ENCODE data around the gene SCGB1C2.

SCGB1C2 gene

DNA sequence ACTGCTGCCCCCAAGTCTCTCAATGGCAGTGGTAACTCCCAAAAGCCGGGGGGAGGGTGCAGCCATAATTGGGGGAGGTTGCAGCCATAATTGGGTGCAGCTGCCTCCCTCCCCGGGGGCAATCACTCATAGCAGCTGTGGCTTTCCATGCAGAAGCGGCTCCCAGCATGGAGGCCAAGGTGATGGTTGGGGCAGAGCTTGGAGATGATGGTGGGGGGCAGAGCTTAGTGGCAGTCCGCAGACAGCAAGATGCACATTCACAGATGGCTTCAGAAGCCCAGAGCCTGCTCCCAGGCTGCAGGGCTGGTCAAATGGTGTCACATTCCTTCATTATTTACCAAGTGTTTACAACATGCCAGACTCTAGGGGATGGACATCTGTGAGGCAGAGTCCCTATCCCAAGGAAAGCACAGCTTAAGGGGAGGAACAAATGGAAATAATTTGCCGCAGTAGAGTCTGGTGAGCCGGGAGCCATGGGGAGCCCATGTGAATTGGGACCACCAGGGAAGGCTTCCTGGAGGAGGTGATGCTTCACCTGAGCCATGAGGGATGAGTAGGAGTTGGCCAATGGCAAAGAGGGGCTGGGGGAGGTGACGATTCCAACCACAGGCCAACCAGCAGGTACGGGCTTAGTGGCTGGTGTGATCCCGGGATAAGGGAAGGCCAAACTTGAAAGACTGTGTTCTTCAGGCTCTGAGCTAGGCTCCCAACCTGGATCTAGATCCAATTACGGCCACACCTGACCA is 36.0 kb downstream of the SCGB1C2 start:
- no peak for DNase-seq

DNA sequence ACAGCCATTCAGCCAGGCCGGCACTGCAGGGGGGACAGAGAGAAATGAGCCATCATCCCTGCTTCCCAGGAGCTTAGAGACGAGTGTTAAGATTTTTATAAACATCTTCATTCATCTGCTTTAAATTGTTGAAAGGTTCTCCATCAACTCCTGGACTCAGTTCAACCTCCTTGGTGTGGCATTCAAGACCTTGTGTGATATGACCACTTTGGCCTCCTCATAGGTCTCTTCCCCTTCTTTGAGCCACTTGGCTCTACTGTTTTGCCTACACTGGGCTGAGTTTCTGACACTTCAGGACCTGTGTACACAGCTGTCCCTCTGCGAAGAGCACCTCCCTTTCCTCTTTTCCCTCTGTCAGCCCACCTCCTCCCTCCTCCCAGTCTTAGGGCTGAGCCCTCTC is 39.8 kb downstream of the SCGB1C2 start:
- DNase-seq, result no peak

DNA sequence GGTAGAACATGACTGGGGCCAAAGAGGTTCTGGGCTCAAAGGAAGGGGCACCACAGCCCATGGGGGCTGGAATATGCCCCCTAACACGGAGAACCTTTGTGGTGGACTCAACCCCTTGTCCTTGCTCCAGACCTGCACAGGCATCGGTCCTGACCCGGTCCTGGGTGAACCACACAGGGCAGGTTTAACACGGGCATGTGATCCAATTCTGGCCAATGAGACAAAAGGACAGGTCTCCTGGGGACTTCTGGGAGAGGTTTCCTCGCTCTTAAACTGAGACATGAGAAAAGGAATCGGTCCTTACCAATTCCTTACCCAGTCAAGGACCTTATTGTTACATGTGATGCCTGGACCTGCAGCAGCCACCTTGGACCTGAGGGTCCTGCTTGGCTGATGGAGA is 40.4 kb downstream of the SCGB1C2 start:
- DNase-seq, result no peak

DNA sequence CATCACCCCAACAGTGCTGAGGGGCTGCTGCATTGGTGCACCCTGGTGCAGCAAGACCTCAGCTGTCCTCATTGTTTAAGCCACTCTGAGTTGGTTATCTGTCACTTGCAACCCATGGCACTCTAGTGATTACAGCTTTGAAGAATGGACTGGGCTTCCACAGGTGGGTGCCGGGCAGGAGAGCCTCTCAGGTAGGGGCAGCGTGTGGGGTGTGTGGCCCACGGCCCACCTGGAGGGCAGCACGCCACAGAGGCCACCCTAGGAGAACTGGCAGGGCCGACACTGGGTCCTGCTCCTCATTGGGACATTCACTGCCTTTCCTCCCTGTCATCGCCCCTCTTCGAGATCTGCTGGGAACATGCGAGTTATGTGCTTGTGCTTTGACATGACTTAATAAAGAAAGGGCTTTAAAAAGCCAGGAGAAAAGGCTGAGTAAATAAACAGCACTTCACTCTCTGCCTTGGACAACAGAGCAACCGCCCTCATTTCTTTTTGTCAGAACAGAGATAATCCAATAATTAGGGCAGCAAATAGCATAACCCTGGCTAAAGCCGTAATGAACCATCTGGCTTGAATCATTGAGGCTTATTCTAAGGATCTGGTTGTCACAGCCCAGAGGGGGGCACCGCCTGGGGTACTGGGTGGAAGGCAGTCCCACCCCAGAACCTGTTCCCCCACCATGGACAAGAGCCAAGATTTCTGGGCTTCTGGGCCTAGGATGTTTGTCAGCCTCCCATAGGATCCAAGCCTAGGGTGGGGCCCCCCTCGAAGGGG is 41.1 kb downstream of the SCGB1C2 start:
- DNase-seq, result no peak

DNA sequence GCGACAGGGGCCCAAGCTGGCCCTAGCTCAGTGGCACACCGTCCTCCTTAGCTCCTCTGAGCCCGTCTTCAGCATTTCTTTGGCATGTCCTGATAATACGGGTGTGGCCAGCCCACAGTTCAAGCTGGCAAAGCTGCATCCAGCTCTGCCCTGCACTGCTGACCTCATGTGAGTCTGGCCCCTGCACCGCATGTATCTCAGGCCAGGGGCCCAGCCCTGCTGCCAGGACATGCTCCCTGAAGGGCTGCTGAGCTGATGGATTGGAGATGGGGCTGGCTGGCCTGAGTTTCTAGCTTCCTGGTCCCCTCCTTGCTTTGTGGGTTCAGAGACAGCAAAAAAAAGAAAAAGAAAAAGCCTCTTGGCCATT is 41.7 kb downstream of the SCGB1C2 start:
- no peak for DNase-seq

DNA sequence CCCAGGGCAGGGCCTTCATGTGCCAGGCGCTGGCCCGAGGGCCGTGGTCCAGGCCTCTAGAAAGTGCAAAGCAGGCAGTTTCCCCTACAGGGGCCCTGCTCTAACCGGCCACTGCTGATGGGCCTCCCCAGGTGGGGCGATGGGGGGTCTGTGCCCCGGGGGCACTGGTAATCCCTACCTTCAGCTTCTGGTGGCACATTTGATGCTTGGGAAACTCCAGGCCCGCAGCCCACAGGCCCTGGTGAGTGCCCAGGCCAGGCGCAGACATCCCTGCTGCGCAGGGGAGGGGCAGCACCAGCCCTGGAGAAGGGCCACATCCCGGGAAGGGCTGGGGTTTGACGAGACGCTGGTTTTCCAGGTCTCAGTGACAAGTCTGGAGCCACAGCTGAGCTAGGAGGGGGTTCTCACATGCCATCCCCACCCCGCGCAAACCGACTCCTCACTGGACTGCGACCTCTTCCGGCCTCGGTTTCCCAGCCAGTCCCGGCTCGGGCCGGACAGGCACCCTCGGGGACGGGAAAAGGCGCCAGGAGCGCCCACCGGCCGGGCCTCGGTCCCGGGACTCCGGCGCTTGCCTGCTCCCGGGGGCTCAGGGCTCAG is 42.5 kb downstream of the SCGB1C2 start:
- DNase-seq, result no peak

DNA sequence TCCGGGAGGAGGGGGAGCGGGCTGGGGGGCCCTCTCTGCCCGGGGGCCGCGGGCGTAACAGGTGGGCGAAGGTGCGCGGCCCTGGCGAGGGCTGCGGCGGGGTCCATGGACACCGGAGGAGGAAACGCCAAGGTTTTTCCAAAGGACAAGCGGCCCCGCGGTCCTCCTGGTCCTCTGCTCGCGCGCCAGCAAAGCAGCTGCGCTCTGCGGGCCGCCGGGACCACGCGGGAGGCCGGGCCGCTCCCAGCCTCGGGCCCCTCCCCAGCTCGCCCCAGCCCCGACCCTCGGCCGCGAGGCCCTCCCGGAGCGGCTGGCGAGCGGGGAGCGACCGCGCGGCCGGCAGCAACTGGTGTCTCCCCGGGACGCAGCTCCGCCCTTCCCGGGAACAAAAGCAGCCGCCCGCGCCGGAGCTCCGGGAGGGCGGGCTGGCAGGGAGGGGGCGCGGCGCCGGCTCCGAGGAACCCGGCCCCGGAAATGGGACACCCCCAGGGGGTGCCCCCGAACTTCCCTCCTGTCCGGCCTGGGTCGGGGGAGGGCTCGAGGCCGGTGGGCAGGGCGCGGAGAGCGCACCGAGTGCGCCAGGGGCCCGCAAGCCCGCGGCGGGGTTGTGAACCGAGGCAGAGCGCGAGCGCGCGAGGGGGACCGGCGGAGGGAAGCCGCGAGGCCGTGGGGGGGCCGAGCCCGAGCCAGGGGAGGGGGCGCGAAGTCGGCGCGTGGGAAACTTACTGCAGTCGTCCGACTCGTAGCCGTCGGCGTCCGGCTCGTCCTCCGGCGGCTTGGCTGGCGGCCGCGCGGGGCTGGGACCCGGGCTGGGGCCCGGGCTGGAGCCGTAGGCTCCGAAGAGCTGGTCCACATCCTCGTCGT is 43.2 kb downstream of the SCGB1C2 start:
- DNase-seq, result no peak

DNA sequence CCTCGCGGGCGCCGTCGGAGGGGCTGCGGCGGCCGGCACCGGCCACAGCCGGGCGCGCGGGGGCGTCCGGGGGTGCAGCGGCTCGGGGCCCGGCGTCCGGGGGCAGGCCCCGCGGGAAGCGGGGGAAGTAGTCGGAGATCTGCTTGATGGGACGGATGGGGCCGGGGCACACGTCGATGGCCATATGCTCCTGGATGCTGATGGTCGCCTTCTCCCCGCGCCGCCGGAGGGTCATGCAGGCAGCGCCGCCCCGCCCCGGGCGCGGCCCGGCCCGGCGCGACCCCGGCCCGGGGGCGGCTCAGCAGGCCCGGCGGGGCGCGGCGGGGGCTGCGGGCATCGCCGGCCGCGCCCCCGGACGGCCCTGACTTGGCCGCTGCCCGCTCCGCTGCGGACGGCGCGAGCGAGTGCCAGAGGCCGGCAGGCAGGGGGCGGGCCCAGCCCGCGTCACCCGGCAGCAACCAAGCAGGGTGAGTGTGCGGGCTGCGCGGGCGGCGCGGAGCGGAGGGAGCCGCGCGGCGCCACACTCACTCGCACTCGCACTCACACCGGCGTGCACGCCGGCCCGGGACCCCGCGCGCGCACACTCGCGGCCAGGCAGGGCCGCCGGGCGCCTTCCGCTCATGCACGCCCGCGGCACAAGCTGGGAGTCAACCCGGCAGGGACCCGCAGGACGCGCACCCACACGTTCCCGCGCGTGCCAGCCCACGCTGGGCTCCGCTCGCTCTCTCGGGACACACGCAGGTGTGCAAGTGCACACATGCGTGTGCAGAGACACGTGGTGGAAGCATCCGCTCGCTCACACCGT is 44.1 kb downstream of the SCGB1C2 start, which contains the start of gene DOC2B:
TSS of gene DOC2B (minus strand) at position 406 of the 805 bp plus-strand sequence. CDS start at position 235, 171 bp downstream.
- no peak for DNase-seq

DNA sequence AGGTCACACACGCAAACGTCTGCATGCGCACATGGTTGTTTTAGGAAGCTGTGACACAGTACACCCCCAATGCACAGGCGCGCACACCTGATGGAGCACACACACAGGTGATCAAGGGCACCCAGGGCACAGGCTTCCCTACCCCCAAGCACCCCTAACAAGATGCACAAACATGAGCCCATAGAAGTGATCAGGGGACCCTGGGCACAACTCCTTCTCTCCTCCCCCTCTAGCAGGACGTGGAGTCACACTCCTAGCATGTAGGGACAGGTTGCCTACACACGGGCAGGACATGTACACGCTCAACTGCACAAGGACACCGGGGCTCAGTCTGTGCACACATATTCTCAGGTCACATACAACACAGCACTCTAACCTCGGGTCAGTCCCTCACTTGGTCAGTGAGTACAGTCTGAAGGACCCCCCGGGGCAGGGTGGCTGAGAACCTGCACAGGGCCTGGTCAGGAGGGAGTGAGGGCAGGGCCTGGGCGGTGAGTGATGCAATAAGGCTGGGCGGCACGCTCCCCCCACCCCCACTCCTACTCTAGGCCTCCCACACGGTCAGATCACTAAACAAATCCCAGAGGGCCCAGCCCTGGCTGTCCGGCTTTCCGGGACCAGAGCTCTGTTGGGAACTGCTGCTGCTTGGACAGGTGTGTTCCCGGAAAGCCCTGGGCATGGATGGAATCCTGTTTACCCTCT is 44.8 kb downstream of the SCGB1C2 start:
- no peak for DNase-seq

DNA sequence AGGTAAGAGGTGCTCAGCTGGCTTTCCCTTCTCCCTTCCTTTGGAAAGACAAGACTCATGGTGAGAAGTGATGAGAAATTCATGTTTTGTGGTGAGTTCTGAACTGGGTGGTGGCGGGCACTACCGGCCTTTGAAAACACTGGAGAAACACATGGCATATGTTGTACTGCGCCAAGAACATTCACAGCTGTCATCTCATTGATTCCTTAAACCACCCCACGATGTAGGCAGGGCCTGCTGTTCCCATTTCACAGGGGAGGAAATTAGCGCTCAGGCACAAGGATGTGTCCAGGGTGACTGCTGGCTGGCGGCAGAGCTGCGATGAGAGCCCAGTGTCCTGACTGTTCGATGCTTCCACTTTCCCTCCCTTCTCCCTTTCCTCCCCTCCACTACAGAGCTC is 45.7 kb downstream of the SCGB1C2 start:
- no peak for DNase-seq

DNA sequence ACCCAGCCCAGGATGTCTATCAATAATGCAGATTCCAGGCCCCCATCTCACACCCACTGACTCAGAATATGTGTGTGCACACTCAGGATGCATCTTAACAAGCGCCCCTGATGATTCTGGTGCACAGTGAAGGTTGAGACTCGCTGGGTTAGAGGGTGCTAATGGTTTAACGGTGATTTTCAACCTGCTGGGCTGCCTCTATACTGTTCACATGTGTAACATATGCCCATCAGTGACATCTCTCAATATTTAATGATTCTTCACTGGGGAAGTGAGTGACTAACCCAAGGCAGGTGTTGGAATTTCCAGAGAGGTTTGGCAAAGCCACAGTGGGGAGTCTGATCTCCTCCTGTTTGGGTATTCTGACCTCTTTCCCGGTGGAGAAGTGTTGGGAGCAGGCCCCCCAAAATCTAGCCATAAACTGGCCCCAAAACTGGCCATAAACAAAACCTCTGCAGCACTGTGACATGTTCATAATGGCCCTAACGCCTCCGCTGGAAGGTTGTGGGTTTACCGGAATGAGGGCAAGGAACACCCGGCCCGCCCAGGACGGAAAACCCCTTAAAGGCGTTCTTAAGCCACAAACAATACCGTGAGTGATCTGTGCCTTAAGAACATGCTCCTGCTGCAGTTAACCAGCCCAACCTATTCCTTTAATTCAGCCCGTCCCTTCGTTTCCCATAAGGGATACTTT is 48.2 kb downstream of the SCGB1C2 start:
- no peak for DNase-seq

DNA sequence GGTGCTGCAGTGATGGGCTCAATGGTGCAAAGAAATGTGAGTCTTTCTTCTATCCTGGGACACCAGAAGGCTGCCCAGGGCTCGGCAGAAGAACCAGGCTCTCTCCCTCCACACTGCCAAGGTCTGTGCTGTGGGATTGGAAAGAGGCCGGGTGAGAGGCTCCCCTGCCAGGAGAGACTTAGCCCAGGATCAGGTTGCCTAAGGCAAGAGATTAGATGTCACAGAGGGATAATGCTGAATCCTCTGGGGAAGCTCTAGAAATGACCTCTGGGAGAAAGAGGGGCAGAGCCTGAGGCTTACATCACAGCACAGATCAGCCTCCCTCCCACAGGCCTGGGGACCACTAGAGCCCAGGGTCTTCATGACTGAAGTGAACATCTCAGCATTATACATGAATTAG is 49.8 kb downstream of the SCGB1C2 start:
- no peak for DNase-seq
